IPS-18c (cell line): ENCODE measurements around the gene DDAH1.

ENCODE experiments used
- H3K4me3 ChIP-seq: 2 replicates; pipeline ENCODE4 v1.7.0; 2013; ENCODE audit warnings: low read depth, mild to moderate bottlenecking, low read length, moderate library complexity; ENCODE audit not compliant: insufficient read depth
- H3K9me3 ChIP-seq: one replicate; pipeline ENCODE4 v1.6.1; 2013; ENCODE audit warnings: mild to moderate bottlenecking, low read length, moderate library complexity; ENCODE audit not compliant: control insufficient read depth, insufficient read depth

DDAH1 gene

DNA sequence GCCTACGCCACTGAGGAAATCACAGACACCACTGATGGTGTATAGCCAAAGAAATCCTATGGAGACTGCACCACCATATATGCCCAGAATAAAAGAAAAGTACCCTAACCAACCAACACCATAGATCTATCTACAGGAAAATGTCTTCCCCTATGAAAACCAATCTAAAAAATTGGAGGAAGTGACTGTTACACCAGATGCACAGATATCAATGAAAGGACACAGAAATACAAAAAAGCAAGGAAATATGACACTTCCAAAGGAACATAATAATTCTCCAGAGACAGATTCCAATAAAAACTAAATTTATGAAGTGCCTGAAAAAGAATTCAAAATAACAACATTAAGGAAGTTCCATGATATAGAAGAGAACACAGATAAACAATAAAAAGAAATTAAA lies 131.8 kb downstream of the DDAH1 start:
- Histone ChIP-seq H3K4me3 (no peak overlapping the region), H3K9me3 (no peaks in the 10 kb centered on the region)

DNA sequence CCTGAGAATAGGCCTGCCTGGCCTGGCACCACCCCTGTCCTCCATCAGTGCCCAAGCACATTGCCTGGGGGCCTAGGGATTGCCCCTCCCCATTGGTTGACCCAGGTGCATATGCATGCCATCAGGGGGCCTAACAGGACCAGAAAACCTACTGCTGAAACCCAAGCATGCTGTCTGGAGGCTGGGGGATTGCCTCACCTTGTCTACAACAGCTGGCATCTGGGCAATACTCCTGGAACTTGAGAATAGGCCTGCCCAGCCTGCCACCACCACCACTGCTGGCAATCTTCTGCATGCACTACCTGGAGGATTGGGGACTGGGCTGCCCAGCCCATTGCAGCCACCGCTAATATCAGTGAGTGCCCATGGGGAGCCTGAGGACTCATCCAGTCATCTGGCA lies 132.4 kb downstream of the DDAH1 start:
- Histone ChIP-seq H3K4me3 (no peak overlapping the region), H3K9me3 (no peaks in the 10 kb centered on the region)

DNA sequence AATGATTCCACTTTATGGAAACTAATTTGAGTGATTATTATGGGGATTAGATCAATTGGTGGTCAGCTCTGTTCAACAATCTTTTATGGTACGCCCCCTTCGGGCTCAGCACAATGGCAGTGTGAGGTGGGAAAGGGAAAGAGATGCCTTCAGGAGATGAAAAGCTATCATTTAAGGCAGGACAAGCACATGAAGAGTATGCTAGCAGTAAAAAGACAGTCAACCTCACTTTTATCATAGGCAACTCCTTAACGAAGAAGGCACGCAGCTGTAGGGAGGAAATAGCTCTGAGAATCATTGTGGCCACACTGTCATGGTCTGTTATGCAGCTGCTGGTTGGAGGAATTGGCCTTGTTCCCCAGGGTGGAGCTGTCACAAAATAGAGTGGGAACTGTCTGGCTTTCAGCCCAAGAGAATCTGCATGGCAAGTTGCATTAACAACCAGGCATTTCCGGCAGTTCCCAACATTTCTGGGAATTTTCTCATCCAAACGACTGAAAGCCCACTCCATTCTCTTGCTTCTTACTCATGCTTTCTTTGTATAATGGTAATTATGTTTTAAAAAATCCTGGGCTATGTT lies 134.2 kb downstream of the DDAH1 start:
- no peak overlapping the region for H3K4me3 ChIP-seq
- no peaks in the 10 kb centered on the region for H3K9me3 ChIP-seq

DNA sequence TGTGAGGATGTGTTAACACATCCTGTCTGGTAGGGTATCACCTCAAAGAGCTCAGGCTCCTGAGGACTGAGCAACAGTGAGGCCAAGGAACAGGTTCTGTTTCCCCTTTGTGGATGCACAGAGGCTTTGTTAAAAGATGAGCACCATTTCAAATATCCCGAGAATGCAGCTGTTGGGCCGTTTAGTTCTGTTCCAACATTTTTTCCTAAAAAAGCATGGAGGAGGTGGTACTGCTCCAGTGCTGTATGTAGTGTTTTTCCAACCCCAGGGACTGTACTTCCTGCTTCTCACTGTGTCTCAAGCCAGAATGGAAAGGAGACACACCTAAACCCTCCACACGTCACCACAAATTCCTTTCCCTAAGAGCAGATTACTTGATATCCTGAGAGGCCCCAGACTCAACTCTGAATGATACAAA lies 134.7 kb downstream of the DDAH1 start:
- Histone ChIP-seq H3K9me3 (no peaks in the 10 kb centered on the region), H3K4me3 (no peak overlapping the region)

DNA sequence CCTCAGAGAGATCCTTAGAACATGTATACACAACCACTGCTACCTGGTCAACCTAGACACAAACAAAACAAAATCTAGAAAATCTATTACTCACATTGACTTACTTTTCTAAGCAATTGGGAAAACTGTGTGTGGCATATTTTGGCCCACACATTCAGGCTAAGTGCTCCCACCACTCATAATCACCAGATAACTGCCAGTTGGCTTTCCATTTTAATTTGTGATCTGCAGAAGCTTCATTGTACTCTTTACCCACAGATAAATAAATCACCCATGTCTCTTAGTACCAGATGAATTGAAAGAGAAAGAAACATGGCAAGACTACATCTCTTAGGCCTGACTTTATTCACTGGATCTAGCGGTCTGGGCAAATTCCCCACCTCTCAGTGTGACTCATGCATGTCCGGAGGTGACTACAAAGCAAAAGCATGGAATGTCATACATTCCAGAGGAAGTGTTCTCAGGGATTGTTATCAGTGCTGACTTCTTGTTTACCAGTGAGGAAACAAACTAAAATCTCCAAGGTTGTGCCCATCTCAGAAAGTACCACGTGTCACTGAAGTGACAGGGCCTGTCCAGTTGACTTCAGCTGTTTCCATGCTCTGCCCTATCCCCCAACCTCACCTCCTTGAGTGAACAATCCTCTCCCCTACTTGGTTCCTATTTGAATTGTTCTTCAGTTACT lies 136.1 kb downstream of the DDAH1 start:
- Histone ChIP-seq H3K4me3 (no peak overlapping the region), H3K9me3 (no peaks in the 10 kb centered on the region)

DNA sequence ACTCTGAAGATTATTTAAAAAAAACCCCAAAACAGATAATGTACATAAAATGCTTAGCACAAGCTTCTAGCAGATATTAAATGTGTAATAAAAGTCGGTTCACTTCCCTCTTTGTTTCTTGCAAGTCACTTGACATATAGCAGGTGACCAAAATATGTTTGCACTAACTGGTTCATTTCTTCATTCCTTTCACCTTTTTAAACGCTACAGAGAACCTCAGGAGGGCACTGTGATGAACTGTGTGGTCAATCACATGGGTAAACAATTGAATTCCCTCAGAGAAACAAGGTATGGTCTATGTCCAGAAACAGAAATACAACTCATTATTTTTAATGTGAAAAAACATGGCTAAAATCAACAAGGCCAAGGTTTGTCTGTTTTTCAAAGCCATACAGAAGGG lies 137.2 kb downstream of the DDAH1 start:
- Histone ChIP-seq H3K4me3 (no peak overlapping the region), H3K9me3 (no peaks in the 10 kb centered on the region)

DNA sequence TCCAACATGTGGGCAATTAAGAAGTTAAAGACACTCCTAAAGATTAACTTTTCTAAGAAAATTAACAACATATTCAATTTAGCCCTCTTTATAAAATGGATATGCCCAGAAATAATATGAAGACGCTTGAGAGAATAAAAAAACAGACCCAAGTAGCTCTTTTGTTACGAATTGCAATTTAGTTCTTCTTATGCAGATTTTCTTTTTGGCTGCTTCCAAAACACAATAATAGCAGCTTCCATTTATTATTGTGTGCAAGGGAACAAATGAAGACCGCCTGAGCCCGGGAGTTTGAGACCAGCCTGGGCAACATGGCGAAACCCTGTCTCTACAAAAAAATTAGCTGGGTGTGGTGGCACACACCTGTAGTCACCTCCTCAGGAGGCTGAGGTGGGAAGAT lies 138.1 kb downstream of the DDAH1 start:
- Histone ChIP-seq H3K9me3 (no peaks in the 10 kb centered on the region), H3K4me3 (no peak overlapping the region)

DNA sequence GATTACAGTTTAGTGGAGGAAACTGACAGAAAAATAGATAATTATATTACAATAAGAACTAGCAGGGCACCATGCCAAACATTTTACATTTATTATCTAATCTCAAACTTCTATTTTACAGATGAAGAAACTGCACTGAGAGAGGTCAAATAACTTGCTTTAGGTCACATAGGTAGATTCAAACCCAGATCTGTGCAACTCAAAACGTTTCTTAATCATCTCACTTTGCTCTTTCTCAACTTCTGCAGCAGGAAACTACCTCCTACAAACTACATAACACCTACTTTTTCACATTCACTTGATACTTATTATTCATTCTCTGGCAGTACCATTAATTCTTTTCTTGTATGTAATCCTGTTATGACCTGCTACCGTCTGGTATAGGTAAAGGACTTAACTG lies 138.6 kb downstream of the DDAH1 start:
- no peaks in the 10 kb centered on the region for H3K9me3 ChIP-seq
- H3K4me3 ChIP-seq: no peak overlapping the region

DNA sequence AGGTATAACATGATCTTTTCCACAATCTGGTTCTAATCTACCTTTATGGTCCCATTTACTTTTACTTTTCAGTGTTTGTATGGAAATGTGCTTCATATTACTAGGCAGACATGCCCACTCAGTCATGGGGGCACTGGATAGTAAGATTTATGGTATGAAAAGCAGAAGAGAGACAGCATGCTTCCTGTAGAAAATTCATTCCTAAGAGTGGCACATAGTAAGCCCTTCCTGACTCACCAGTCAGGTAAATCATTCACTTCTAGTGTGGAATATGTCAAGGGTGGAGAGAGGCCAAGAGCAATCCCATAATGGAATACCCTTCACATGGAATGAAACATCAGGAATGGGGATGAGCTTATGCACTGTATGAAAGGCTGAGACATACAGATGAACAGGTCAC lies 139.0 kb downstream of the DDAH1 start:
- H3K4me3 ChIP-seq: no peak overlapping the region
- H3K9me3 ChIP-seq: no peaks in the 10 kb centered on the region

DNA sequence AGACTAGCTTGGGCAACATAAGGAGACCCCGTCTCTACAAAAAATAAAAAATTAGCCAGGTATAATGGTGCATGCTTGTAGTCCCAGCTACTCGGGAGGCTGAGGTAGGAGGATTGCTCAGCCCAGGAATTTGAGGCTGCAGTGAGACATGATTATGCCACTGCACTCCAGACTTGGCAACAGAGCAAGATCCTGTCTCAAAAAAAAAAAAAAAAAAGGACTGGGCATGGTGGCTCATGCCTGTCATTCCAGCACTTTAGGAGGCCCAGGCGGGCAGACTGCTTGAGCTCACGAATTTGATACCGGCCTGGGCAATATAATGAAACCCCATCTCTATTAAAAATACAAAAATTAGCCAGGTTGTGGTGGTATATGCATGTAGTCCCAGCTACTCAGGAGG lies 141.2 kb downstream of the DDAH1 start:
- H3K4me3 ChIP-seq: no peak overlapping the region
- H3K9me3 ChIP-seq: no peaks in the 10 kb centered on the region

DNA sequence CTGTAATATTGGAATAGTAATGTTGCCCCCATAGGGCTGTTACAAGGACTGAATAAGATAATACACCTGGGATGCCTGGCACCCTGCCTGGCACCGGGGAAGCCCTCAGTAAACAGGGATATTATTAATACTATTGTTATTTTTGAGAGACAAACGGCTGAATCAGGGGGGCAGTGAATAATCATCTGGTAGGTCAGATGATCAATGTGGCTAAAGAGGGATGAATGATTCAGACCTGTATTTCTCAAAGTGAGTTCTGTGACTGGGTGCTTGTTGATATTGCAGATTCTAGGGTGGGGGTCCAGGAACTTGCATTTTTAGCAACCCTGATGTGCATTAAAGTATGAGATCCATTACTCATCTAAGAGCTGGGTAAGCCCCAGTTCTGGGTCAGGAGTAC lies 142.3 kb downstream of the DDAH1 start:
- Histone ChIP-seq H3K9me3 (no peaks in the 10 kb centered on the region), H3K4me3 (no peak overlapping the region)

DNA sequence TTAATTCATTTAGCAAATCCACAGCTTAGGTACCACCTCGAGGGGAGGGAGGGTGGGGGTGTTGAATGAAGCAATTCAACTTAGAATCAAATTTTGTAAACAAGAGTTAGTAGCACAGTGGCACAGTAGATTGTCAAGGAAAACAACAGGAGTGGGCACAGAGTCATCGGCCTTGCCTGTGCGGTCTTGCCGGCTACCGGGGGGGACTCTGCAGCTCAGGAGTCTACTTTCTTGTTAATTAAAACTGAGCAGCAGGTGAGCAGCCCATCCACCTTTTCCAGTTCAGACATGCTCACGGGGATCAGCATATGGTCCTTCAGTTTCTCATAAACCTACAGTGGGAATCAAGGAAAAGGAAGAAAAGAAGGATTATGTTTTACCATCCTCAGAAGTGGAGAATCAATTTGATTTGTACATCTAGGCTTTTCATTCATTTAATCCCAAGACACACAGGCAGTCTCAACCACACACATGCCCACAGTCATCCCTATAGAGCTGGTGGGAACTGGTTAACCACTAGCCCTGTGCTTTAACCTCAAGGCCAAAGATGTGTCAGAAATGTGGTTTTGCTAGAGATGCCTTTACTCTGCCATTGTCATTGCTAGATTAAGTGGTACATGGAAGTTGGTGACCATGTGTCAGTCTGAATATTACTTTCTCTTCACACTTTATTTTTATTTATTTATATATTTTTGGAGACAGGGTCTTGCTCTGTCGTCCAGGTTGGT lies 143.6 kb downstream of the DDAH1 start:
- no peaks in the 10 kb centered on the region for H3K9me3 ChIP-seq
- no peak overlapping the region for H3K4me3 ChIP-seq

DNA sequence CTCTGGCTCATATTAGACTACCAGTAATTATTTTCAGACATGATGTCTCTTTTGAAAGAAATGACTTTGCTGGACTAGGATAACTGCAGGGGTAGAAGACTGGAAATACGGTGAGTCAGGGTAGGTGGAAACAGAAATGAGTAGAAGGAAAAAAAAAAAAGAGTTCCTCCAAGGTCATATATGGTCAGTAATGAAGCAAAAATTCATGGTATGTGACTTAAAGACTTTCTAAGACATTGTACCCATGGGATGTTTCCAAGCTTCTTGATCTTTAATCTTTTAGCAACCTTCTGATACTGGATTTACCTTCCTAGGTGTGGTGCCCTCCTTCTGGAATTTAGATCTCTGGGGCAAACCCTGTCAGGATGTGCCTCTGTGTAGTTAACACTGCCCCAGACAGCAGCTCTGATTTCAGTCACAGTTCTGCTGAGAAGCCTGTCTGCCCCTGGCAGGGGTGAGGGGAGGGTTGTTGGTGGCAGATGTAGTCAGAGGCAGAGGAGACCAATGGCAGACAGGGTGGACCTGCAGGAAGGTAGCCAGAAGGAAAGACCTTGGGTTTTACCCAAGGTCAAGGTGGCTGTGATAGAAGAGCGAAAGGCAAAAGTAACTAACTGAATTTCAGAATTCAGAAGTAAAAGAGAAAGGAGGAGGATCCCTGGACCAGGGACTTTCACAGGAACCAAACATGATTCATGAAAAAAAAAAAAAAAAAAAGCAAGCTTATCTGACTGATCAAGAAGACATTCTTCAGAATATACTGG lies 144.4 kb downstream of the DDAH1 start:
- H3K4me3 ChIP-seq: no peak overlapping the region
- H3K9me3 ChIP-seq: no peaks in the 10 kb centered on the region

DNA sequence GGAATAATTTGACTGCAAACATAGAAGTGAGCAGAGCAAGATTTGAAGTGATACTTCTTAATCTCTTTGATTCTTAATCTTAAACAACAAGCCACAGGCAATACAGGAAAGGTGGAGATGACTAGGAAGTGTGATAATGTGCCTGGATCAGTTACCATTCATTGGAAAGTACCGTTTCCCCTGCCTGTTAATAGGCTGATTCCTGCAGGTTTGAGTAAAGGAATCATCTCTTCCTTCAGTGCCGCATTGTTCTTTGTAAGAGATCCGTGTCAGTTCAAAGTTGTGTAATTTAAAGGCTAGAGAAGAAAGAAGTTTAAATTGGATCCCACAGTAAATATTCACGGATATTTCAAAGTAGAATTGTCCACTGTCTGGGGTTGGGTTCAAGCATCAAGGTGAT lies 145.0 kb downstream of the DDAH1 start:
- Histone ChIP-seq H3K4me3 (no peak overlapping the region), H3K9me3 (no peaks in the 10 kb centered on the region)

DNA sequence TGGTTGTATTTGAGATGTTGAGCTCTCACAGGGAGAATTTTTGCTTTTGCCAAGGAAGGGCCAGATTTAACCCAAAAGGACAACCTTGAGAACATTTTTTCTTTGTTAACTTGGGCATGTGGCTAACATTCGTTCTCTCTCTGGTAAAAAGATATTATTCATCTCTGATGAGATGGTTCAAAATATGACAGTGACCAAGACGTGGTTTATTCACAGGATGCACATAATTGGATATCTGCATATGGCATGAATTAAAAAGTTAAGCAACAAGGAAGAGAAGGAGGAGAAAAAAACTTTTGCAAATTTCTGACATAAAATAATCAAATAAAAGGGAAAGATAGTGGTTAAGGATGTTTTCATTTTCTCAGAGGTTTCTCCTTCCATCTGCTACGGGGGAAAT lies 145.5 kb downstream of the DDAH1 start:
- Histone ChIP-seq H3K9me3 (no peaks in the 10 kb centered on the region), H3K4me3 (no peak overlapping the region)

DNA sequence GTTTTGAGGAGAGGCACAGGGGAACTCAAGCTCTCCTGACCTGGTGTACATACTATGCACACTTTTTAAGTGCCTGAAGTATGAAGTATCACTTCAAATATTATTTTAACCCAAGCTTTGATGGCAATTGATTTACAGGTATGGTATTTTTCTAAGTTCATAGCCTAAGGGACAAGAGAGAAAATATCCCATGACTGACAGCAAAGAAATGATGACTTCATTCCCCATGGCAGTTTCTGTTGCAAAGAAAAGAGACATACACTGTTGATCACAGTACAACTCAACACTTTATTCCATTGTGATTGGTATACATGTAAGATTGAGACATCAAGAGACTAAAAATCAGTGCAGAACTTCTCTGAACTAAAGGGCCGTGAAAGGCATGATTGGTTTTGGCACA lies 146.7 kb downstream of the DDAH1 start:
- Histone ChIP-seq H3K9me3 (no peaks in the 10 kb centered on the region), H3K4me3 (no peak overlapping the region)

DNA sequence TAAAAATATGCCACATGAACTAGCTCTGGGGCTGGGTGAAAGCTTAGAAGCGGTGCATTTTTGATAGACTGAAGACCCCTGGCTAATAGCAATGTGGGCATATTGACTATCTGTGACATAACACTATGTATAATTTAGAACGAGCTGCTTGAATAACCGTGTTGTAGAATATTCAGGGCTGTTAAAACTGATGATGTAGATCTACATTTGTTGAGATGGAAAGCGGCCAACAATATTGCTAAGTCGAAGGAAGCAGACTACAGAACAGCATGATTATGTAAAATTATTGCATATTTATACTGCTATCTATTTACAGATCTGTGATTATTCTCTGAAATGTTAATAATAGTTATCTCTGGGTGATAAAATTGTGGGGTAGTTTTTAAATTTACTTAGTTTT lies 147.4 kb downstream of the DDAH1 start:
- Histone ChIP-seq H3K9me3 (no peaks in the 10 kb centered on the region), H3K4me3 (no peak overlapping the region)

DNA sequence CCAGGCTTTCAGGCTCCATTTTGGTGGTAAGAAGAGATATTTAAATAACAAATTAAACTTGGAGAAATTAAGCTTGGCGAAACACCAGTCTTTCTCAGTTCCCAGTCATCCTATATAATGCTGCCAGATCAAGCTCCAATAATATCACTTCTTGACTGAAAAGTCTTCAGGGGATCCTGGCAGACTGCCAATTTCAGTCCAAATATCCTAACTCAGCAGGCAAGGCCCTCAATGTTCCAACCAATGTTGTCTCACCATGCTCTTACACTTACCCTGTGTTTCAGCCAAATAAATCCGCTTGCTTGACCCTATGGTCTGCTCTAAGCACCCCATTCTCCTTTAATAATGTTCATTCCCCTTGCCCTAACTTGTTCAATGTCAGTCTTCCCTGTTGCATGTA lies 148.6 kb downstream of the DDAH1 start:
- no peaks in the 10 kb centered on the region for H3K9me3 ChIP-seq

More for the DNA sequence above, 148.6 kb downstream of the DDAH1 start:
- H3K4me3 ChIP-seq: no peak overlapping the region
